ENCODE results near the gene RNF38.

- TF ChIP-seq EZH2phosphoT487 (IDR thresholded peaks at IDR 0.05; ENCODE audit: insufficient read depth, low read depth) (no peak), EZH2 (IDR thresholded peaks at IDR 0.05; ENCODE audit: insufficient read depth, poor library complexity, severe bottlenecking) (no peak)
These were observed 98.8 kb downstream of the RNF38 start for GRCh38 chr9:36301227-36301626.
